ENCODE results near the gene GATM. TPM values are rescaled to one million over a fixed set of nuclear protein-coding genes. Genes with fewer than 3 reads are reported as not detected.

GATM gene
- total and polyA plus RNA-seq, 10 of the 15 experiments (the other 5 are each of a cell fraction or from before 2014, with no cell fraction given) = 11.7 to 83.1 (median 38.2) TPM

GRCh38 chr15:45337224-45337623 lies 41.1 kb downstream of the GATM start:
- Histone ChIP-seq H3K9me3 (replicated peaks; ENCODE audit: control insufficient read depth, insufficient read depth, low read length) (no peaks in the 10 kb centered on the region), H3K79me2 (ENCODE audit: control insufficient read depth, insufficient read depth, low read length) (no peaks in the 10 kb centered on the region), H2AFZ (ENCODE audit: control insufficient read depth, low read depth, low read length) (no peak overlapping the region), H3K4me3 (no peak overlapping the region), H4K20me1 (ENCODE audit: control insufficient read depth, insufficient read depth) (no peaks in the 10 kb centered on the region), H3K4me1 (ENCODE audit: control insufficient read depth, insufficient read depth, low read length) (peaks cover 4% of the 10 kb centered on the region; the same call in 1 of the 2 replicates), H3K36me3 (ENCODE audit: control insufficient read depth in 2 of 2, insufficient read depth in 2 of 2, low read length in 1 of 2) (no peaks in the 10 kb centered on the region), H3K27me3 (replicated peaks in 1 of 2; ENCODE audit: control insufficient read depth in 2 of 2, insufficient read depth in 2 of 2, low read length in 1 of 2) (no peaks in the 10 kb centered on the region), H3K27ac (ENCODE audit: control insufficient read depth, insufficient read depth) (no peak overlapping the region), H3K9ac (ENCODE audit: control insufficient read depth, insufficient read depth, low read length) (no peak overlapping the region), H3K4me2 (ENCODE audit: control insufficient read depth, insufficient read depth) (no peak overlapping the region)
- ChIA-PET RAD21 (ENCODE audit: unreplicated experiment) (no interaction called here), SMC1A (ENCODE audit: uncharacterized antibody, unreplicated experiment) (interaction anchor here (0.7 to 1.2 kb wide), 2 partner anchors 10 to 35 kb away, joined by 4 read pairs; no protein-coding TSS in a partner anchor), POLR2A (no interaction called here), CTCF (interaction anchor here (0.6 kb wide), 1 partner anchor 91 kb away, joined by 3 read pairs; no protein-coding TSS in a partner anchor)
- ATAC-seq (no peak), DNase-seq (ENCODE audit: low read depth, low spot score) (no peak), FAIRE-seq (no peak)
- 31% methylated on average over 1 of the region's 1 CpG for WGBS (ENCODE audit: insufficient coverage, insufficient replicate concordance, low lambda C conversion rate, missing lambda C conversion rate)
- TF ChIP-seq ZBTB11 (CRISPR knock-in tag; IDR thresholded peaks at IDR 0.05) (no peak), SREBF2 (IDR thresholded peaks at IDR 0.05; ENCODE audit: low read length) (no peak), CEBPB (IDR thresholded peaks at IDR 0.05; ENCODE audit: borderline replicate concordance in 1 of 2, low read depth in 2 of 2, low read length in 2 of 2) (no peak), MEF2A (IDR thresholded peaks at IDR 0.05; ENCODE audit: insufficient read depth, low read depth, low read length) (no peak), ZNF217 (IDR thresholded peaks at IDR 0.05) (no peak), ASH2L (IDR thresholded peaks at IDR 0.05; ENCODE audit: borderline replicate concordance, low read depth) (no peak), TARDBP (IDR thresholded peaks at IDR 0.05; ENCODE audit: borderline replicate concordance) (no peak), RELB (IDR thresholded peaks at IDR 0.05; ENCODE audit: low read depth) (no peak)
- intact Hi-C loops (cut with micrococcal nuclease; ENCODE audit: unreplicated experiment) (no loop called here), in situ Hi-C loops (cut with MboI) (no loop called here)
- no TSS peak for BruUV-seq (replicated peaks)

All from GM12878 (cell line).